Myocyte (in vitro differentiated cells): ENCODE data around the gene CUL1. TPM values are rescaled to one million over a fixed set of nuclear protein-coding genes. Genes with fewer than 3 reads are reported as not detected.

ENCODE experiments used
- DNase-seq: peaks from one replicate; pipeline ENCODE4 v3.0.0-alpha.2; 2012; ENCODE audit warnings: low read depth
- polyA plus RNA-seq: library from polyadenylated mRNA; unstranded; fragments of >200 nt; gene quantifications from one replicate; pipeline ENCODE4 v1.2.1, GENCODE V29; 2012; ENCODE audit warnings: missing spikeins
- total RNA-seq: library from RNA; depleted of rRNA; stranded (reverse); fragments of >200 nt; gene quantifications from 2 replicates; pipeline ENCODE4 v1.2.3, GENCODE V29; 2014

The CUL1 gene
- total RNA-seq: 65.5 and 75.3 TPM in 2 replicates
- polyA plus RNA-seq: 34.3 TPM

DNA sequence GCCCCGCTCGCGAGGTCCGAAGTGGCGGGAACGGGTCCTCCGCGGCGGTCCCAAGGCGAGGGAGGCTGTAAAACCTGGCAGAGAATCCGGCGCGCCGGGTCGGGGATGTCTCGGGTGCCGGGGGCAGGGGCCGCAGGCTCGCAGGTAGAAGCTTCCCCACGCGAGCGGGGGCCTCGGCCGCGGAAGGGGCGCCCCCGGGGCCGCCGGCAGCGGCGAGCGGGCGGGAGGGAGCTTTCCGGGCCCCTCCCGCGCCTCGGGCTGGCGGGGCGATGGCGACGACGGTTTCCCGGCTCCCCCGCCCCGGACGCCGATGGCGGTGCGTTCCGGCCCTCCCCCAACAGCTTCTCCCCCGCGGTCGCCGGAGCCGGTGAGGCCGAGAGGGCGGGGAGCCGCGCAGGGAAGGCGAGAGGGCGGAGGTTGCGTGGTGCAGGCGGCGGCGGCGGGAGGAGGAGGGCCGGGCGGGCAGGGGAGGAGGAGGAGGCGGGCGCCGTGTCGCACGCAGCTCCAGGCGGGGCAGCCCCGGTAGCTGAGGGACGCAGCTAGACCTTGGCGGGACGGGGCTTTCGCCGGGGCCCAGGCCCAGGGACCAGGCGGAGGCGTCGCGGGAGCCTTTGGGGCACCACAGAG lies at the start of gene CUL1:
Gene CUL1 (plus strand): TSS at position 507 of the 627 bp plus-strand sequence. CDS start 31,220 bp downstream, outside the sequence.
- peak; percentile 84 for DNase-seq

DNA sequence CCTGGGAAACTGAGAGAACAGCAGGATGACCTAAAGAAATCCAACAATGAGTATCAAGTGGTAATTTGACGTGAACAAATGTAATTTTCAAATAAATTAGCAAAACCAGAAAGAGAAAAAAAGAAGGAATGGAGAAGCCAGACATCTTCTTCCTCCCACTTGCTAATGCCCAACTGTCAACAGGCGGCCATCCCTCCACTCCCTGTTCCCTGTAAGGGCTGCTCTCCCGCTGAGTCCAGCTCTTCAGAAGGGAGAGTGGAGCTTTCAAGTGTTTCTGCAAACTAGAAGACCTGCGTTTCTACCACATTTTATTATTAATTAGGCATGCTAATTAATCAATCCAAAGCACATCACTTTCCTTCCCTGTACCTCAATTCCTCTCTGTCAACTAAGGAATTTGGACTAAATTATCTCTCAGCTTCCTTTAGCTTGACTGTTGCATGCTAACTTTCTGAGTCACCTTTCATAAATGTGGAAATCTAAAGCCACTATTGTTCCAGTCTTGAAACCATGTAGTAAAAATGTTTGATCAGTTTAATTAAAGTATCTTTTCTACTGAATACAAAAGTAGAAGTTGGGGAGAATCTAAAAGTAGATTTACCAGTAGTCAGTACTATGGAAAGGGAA lies 48.4 kb upstream of the CUL1 start:
- peak; percentile 21 for DNase-seq

DNA sequence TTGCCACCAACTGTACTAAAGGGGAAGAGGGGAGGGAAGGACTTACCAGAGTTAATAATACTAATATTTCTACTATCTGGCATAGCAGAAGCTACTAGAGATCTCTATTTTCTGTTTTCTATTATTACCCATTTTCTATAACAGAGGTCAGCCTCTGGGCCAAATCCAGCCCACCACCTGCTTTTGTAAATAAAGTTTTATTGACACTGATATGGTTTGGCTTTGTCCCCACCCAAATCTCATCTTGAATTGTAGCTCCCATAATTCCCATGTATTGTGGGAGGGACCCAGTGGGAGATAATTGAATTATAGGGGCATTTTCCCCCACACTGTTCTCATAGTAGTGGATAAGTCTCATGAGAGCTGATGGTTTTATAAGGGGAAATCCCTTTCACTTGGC lies 45.9 kb upstream of the CUL1 start:
- no peak for DNase-seq

GRCh38 chr7:148657929-148658328 lies 40.8 kb upstream of the CUL1 start:
- DNase-seq: no peak

- DNase-seq: no peak
These were observed 37.2 kb upstream of the CUL1 start for GRCh38 chr7:148661471-148661870.

DNA sequence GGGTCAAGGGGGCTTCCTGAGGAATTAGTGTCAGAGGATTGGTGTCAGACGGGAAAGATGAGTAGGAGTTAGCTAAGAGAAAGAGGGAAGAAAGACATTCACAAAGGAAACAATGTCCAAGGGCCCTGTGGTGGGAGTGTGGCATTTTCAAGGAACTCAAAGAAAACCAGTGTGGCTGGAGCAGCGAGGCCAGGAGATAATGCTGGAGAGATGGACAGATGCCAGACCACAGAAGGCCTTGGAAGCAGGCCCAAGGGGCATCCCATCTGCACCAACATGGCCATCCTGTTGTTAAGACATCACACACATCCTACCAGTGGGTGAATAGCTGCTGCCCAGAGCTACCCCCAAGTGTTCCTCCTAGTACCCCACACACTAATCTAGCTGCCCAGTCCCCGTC lies 36.1 kb upstream of the CUL1 start:
- DNase-seq: peak; percentile 71

- DNase-seq: peak; percentile 24
These were observed 34.4 kb upstream of the CUL1 start for GRCh38 chr7:148664324-148664723.

GRCh38 chr7:148665221-148665620 lies 33.5 kb upstream of the CUL1 start:
- no peak for DNase-seq

- no peak for DNase-seq
These were observed 28.8 kb upstream of the CUL1 start for GRCh38 chr7:148669927-148670326.

DNA sequence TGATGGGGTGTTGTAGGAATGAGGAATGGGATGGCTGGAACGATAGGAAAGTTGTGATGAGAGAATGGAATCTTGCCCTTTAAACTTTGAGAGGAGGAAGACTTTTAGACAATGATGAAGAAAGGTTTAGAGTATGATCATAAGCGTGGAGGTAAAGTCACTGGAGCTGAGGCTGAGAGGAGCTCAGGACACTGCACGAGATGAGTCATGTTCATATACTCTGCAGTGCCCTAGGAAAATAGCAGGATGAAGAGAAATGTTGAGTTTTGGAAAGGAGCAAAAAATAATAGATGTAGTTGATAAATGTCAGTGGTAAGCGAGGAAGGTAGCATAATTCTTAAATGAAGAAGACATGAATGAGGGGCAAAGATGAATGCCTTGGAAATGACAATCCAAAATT lies 28.3 kb upstream of the CUL1 start:
- DNase-seq: no peak

GRCh38 chr7:148670807-148671206 lies 27.9 kb upstream of the CUL1 start:
- no peak for DNase-seq

DNA sequence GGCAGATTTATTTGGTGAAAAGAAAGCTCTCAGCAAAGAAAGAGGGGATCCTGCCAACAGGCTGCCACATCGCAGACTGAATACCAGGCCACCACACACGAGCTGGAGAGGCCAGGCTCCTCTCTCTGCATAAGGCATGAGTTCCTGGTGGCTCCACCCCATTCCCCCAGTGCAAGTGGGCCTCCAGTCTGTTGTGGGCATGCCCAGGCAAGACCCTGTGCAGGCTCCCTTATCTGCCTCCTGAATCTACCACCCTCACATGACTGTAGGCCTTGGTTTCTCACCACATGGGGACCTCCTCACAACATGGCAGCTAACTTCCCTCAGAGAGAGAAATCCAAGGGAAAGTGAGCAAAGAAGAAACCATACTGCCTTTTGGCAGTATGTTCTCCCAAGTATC lies 26.7 kb upstream of the CUL1 start:
- DNase-seq: no peak

- no peak for DNase-seq
These were observed 24.0 kb upstream of the CUL1 start for GRCh38 chr7:148674689-148675088.

DNA sequence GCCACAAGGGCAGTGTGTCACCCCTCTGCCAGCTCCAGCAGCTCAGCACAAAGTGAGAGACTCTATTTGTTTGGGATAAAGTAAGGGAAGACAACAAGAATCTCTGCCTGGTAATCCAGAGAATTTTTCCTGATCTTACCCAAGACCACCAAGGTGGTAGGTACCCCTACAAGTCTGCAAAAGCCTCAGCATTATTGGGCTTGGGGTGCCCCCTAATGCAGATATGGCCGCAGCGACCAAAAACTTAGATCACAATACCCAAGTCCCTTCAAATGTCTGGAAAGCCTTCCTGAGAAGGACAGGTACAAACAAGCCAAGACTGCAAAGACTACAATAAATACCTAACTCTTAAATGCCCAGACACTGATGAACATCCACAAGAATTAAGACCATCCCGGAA lies 22.4 kb upstream of the CUL1 start:
- DNase-seq: no peak

GRCh38 chr7:148681821-148682220 lies 16.9 kb upstream of the CUL1 start:
- DNase-seq: no peak

GRCh38 chr7:148684289-148684830 lies 14.3 kb upstream of the CUL1 start:
- DNase-seq: no peak

DNA sequence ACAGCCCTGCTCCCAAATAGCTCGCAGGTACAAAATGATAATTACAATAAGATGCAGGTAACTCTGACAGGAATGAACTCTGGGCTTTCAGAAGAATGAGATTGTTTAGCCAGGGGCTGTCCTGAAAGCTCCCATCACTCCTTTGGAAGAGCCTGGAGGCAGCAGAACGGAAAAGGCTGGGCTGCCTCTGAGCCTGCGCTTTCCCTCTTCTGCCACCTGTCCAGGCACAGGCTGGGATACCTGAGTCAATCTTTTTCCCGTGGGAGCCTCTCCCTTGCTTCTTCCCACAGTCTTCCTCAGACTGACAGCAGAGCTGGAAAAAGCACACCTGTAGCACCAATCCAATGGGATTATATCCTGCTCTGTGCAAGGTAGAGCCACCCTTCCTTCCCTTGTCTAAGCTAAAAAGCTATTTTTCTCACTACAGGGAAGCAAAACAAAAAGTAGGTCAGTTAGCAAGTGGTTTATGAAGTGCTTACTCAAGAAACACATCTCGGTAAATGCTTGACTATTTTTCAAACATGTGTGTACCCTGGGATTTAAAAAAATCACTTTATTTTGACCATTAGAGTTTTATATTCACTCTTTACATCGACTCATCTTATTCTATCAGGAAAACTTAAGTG lies 12.3 kb upstream of the CUL1 start:
- no peak for DNase-seq

DNA sequence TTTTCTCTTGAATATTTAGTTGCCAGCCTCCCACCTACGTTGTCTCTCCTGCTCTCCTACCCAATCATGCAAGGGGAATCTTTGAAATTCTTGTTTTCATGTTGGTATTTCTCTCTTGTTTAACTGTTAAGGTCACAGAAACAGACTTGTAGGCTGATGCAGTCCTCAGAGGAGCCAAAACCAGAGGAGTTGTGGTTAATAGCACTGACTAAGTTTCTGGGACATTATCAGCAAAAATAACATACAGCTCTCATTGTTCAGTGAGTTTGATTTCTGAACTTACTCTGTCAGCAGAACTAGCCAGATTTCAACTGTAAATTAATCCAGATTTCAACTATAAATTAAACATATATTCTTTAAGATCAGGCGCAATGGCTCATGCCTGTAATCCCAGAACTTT lies 11.1 kb upstream of the CUL1 start:
- no peak for DNase-seq

- DNase-seq: no peak
These were observed 10.2 kb upstream of the CUL1 start for GRCh38 chr7:148688526-148688925.

GRCh38 chr7:148693651-148694050 lies 5.1 kb upstream of the CUL1 start:
- no peak for DNase-seq

GRCh38 chr7:148694631-148695030 lies 4.1 kb upstream of the CUL1 start:
- DNase-seq: no peak

GRCh38 chr7:148695953-148696352 lies 2.8 kb upstream of the CUL1 start:
- no peak for DNase-seq

- DNase-seq: no peak
These were observed 1.9 kb upstream of the CUL1 start for GRCh38 chr7:148696787-148697186.
